Measurements from ENCODE around the gene GSC2.

Gene GSC2

GRCh38 chr22:19119949-19120348, 30.1 kb downstream of the GSC2 start:
- TF ChIP-seq CTCF (IDR thresholded peaks at IDR 0.05; ENCODE audit: low read depth, low read length), result no peak
- H3K4me3 ChIP-seq (ENCODE audit: low read depth, low read length), result no peak overlapping the region

- no peak overlapping the region for H3K4me3 ChIP-seq (ENCODE audit: low read depth, low read length)
- TF ChIP-seq CTCF (IDR thresholded peaks at IDR 0.05; ENCODE audit: low read depth, low read length), result no peak
Observed at GRCh38 chr22:19118329-19118880, 31.7 kb downstream of the GSC2 start.

GRCh38 chr22:19117111-19117512, 33.0 kb downstream of the GSC2 start:
- no peak overlapping the region for H3K4me3 ChIP-seq (ENCODE audit: low read depth, low read length)
- no peak for TF ChIP-seq CTCF (IDR thresholded peaks at IDR 0.05; ENCODE audit: low read depth, low read length)

- no peak for TF ChIP-seq CTCF (IDR thresholded peaks at IDR 0.05; ENCODE audit: low read depth, low read length)
- no peak overlapping the region for H3K4me3 ChIP-seq (ENCODE audit: low read depth, low read length)
Observed at GRCh38 chr22:19115628-19116027, 34.5 kb downstream of the GSC2 start.

GRCh38 chr22:19114984-19115552, 35.0 kb downstream of the GSC2 start:
- no peak for TF ChIP-seq CTCF (IDR thresholded peaks at IDR 0.05; ENCODE audit: low read depth, low read length)

GRCh38 chr22:19113429-19113828, 36.7 kb downstream of the GSC2 start:
- no peak overlapping the region for H3K4me3 ChIP-seq (ENCODE audit: low read depth, low read length)
- no peak for TF ChIP-seq CTCF (IDR thresholded peaks at IDR 0.05; ENCODE audit: low read depth, low read length)

More at GRCh38 chr22:19114984-19115552, 35.0 kb downstream of the GSC2 start:
- no peak overlapping the region for H3K4me3 ChIP-seq (ENCODE audit: low read depth, low read length)

GRCh38 chr22:19111584-19111983, 38.5 kb downstream of the GSC2 start:
- TF ChIP-seq CTCF (IDR thresholded peaks at IDR 0.05; ENCODE audit: low read depth, low read length), result no peak
- H3K4me3 ChIP-seq (ENCODE audit: low read depth, low read length), result no peak overlapping the region
